Fibroblast of skin of back (primary cell): Measurements from ENCODE around the gene TRIP4.
A peak's percentile ranks its signal among the peaks of the same experiment; 100 is the strongest.

ENCODE experiments used
- DNase-seq: peaks from one replicate; pipeline ENCODE4 v3.0.0-alpha.2; 2013

The TRIP4 gene

DNA sequence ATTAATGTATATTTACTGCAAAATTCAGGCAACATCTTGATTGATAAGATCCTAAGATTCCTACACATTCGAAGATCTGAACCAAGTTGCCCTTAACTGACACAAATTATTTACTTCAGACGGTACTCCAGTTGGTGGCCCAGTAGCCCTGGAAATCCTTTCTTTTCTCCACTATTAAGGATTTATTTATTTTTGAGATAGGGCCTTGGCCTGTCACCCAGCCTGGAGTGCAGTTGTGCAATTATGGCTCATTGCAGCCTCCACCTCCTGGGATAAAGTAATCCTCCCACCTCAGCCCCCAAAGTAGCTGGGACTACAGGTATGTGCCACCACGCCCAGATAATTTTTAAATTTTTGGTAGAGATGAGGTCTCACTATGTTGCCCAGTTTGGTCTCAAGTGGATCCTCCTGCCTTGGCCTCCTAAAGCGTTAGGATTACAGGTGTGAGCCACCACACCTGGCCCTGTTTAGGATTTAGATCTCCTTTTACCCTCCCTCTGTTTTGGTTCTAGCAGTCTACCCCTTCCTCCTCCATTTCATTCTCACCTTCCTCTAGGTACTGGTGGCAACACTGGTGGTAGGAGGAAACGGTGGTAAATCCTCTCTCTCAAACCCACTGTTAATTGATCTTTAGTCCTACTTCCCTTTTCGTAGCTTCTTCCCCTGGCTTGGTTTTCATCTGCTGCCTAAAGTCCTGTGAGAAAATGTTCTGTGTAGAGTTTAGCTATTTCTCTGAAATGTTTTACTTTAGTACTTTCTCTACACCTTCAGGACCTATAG lies 60.1 kb downstream of the TRIP4 start:
- DNase-seq = no peak

- no peak for DNase-seq
Measured at GRCh38 chr15:64452988-64453688, 65.5 kb downstream of the TRIP4 start.

DNA sequence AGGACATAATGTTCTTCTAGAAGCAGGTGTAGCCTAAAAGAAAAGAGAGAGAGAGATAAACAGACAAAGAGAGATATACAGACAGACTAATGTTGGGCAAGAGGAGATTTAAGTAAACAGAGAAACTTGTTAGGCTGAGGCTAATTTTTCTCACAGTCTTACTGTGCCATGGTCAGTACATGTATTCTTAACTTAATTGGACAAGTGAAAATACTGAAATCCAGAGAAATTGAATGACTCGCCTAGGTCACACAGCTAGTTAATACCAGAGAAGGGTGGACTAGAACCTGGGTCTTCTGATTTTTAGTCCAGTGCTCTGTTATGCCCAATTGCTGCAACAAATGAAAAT lies 66.0 kb downstream of the TRIP4 start:
- no peak for DNase-seq

GRCh38 chr15:64454282-64454681 lies 66.6 kb downstream of the TRIP4 start:
- DNase-seq = no peak

DNA sequence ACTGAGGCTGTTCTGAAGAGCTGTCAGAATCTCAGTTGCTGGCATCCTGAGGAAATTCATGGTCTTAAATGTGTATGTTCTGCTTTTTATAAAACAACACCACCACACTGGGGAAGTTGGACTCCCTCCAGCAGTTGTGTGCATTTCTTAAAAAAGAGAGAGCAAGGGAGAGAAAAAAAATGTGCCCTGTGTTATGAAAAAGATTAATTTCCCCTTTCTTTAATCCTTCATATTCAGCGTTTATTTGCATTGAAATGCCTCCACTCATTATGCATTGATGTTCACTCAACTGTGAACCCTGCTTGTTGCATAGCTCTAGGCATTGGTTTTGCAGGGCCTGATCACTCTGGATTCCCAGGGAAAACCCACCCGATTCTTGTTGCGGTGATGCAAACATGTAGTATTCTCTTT lies 68.3 kb downstream of the TRIP4 start:
- DNase-seq = no peak

DNA sequence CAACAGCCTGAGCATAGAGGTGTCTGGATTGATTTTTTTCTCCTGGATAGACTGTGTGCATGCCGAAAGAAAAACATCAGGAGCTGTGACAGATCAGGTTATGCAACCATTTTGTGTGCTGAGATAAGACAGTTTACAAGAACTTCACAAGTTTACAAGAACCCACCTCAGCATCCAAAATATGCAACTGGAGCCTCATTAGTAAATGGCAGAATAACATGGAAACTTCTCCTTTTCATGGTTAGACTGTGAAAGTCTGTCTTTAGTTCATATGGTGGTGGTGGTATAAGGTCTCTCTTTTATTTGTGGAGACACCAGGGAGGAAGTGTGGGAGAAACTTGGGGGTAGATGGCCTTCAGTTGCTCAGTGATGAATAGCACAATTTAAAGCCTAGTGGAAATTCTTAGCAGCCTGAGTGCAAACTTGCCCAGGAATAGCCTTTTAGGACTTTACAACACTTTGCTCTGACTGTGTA lies 69.0 kb downstream of the TRIP4 start:
- DNase-seq = no peak

DNA sequence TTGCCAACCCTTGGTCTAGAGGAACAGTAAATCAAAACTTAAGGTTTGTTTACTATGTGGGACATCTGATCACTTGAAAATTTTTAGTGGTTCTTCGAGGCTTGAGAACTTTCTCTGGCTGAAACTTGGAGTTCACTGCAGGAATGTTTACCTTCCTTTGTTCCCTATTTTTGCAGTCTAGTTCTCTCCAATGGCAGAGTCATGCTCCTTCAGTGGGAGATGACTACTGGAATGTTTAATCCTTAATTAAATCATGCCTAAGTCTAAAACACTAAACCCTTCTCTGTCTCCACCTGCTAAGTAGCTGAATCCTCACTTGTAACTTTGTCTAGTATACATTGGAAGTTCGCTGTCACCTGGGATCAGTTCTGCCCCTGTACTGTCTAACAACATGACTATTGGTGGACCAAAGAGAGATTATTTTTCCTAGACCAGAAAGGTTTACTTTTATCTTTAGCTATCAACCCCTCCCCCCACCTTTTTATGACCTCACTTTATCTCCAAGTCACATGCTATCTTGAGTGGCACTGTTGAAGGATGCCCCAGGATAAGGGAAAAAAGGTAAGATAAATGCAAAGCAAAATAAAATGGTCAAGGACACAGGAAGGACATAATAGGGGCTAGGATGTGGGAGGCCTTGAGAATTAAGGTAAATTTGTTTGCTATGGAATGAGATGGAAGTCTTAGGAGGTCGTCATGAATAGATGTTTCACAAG lies 71.6 kb downstream of the TRIP4 start:
- no peak for DNase-seq

- DNase-seq = peak; percentile 95
Measured at GRCh38 chr15:64460206-64460723, 72.6 kb downstream of the TRIP4 start, which contains the start of gene ZNF609. ZNF609 (plus strand) TSS chr15:64460578; CDS start chr15:64499420, 38,842 bp downstream.

- DNase-seq = peak; percentile 79
Measured at GRCh38 chr15:64460724-64461720, 73.4 kb downstream of the TRIP4 start.

- DNase-seq = peak; percentile 26
Measured at GRCh38 chr15:64461721-64462162, 74.1 kb downstream of the TRIP4 start.

DNA sequence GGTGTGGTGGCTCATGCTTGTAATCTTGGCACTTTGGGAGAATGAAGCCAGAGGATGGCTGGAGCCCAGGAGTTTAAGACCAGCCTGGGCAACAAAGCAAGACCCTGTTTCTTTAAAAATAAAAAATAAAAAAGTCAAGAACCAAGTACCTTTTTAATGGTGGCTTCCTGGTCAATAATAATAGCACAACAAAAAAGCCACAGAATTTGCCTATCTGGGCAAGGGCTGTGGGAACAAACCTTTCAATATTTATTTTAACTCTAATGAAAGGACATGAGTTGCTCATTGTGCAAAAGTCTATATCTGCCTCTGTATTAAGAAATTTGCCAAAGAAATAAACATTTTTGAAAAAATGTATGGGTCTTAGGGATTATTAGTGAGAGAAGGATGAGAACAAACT lies 74.9 kb downstream of the TRIP4 start:
- DNase-seq = no peak

GRCh38 chr15:64464276-64465005 lies 76.8 kb downstream of the TRIP4 start:
- no peak for DNase-seq

GRCh38 chr15:64466408-64467141 lies 78.9 kb downstream of the TRIP4 start:
- DNase-seq = no peak

DNA sequence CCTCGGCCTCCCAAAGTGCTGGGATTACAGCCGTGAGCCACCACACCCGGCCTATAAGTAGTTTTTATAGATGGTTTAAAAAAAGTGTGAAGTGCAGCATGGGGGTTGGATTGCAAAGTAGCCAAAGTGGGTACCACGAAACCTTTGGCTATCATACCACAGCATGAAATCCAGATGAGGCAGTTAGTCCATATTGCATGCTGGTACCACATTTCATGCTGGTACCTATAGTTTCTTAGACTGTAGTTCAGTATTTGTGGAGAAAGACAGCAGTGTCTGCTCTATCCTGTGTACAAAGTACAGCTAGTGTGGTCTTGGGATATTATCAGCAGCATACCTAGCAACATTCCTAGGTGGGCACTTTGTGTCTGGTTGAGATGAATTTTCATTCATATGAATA lies 84.5 kb downstream of the TRIP4 start:
- DNase-seq = no peak

DNA sequence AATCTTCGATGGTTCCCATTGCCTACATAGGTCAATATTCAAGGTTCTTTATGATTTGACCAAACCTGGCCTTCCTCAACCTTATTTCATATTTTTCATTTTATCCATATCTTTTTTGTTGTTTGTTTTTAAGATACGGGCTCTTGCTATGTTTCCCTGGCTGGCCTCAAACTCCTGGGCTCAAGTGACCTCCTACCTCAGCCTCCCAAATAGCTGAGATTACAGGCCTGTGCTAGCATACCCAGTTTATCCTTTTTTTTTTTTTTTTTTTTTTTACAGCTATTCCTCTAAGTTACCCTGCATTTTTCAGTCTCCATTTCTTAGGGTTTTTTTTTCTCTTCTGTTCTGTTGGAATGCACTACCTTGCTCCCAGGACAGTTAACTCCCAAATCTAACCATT lies 87.2 kb downstream of the TRIP4 start:
- no peak for DNase-seq

GRCh38 chr15:64476550-64476949 lies 88.9 kb downstream of the TRIP4 start:
- no peak for DNase-seq

- DNase-seq = no peak
Measured at GRCh38 chr15:64478863-64479262, 91.2 kb downstream of the TRIP4 start.

DNA sequence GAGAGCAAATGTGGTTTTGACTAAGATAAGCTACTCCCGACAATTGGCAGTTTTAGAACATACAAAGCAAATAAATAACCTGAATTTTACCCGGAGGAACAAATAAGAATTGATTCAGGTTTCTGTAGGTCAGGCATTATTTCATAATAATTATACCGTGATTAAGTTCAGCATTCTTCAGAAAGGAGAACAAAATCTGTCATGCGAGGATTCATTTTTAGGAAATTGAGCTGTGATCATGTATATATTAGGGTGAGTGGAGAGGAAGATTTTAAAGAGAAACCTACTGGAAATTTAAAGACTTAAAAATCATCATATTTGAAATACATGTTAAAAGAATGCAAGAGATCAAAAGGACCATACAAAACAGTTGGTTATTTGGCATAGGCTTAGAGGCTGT lies 93.3 kb downstream of the TRIP4 start:
- DNase-seq = no peak

- DNase-seq = no peak
Measured at GRCh38 chr15:64483749-64484148, 96.1 kb downstream of the TRIP4 start.

DNA sequence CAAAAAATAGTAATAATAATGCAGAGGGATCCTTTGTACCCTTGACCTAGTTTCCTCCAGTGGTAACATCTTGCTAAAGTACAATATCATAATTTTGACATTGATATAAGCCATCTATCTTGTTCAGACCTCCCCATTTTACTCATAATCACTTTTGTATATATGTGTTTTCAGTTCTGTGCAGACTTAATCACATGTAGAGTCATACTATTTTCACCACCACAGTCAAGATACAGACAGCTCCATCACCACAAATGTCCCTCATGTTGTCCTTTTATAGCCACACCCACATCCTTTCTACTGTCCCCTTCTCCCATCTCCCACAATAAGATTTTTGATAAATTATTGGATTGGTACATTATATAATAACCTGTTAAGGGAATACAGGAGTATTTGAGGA lies 98.2 kb downstream of the TRIP4 start:
- DNase-seq = no peak
